Calu3 (cell line): ENCODE measurements around the gene SPATA24. TPM values are rescaled to one million over a fixed set of nuclear protein-coding genes. Genes with fewer than 3 reads are reported as not detected.

ENCODE experiments used
- BruUV-seq: library from RNA; stranded (reverse); fragments of 400-500 nt; replicated peaks from 2 replicates; lab custom pipeline; 2021; lab: Mats Ljungman, UMichigan
- CTCF ChIA-PET: fragments of 300-600 bp; sonication (Branson Sonifier 250); formaldehyde crosslinking; loops from one replicate; lab custom pipeline; 2022; ENCODE audit warnings: antibody characterized with exemption; lab: Charles Lee
- DNase-seq: peaks from one replicate; pipeline ENCODE4 v3.0.0; 2022
- H3K27ac Mint-ChIP-seq: one replicate; pipeline ENCODE4 v1.8.0; 2022; ENCODE audit warnings: mixed read lengths; ENCODE audit not compliant: unreplicated experiment
- H3K27me3 Mint-ChIP-seq: one replicate; pipeline ENCODE4 v1.8.0; 2022; ENCODE audit warnings: mixed read lengths; ENCODE audit not compliant: unreplicated experiment
- H3K36me3 Mint-ChIP-seq: one replicate; pipeline ENCODE4 v1.8.0; 2022; ENCODE audit warnings: mild to moderate bottlenecking, moderate library complexity, mixed read lengths; ENCODE audit not compliant: insufficient read depth, unreplicated experiment
- H3K4me1 Mint-ChIP-seq: one replicate; pipeline ENCODE4 v1.8.0; 2022; ENCODE audit warnings: mild to moderate bottlenecking, low read depth, mixed read lengths; ENCODE audit not compliant: unreplicated experiment
- H3K4me3 Mint-ChIP-seq: one replicate; pipeline ENCODE4 v1.8.0; 2022; ENCODE audit warnings: mild to moderate bottlenecking, low read depth, moderate library complexity, mixed read lengths; ENCODE audit not compliant: unreplicated experiment
- H3K9me3 Mint-ChIP-seq: one replicate; pipeline ENCODE4 v1.8.0; 2022; ENCODE audit warnings: low read depth, mixed read lengths; ENCODE audit not compliant: unreplicated experiment
- intact Hi-C: fragments of 100-400 bp; cut with micrococcal nuclease; formaldehyde crosslinking; loops from one replicate; pipeline ENCODE4 v1.10.0; 2022; ENCODE audit not compliant: unreplicated experiment
- total RNA-seq: library from RNA; stranded (reverse); gene quantifications from 2 replicates; pipeline ENCODE4 v1.2.3, GENCODE V29; 2022
- TF ChIP-seq, protein P1 (sequence below): fragments of 200-600 bp; IDR thresholded peaks from one replicate; pipeline ENCODE4 v1.8.0; 2022; ENCODE audit warnings: antibody characterized with exemption; ENCODE audit not compliant: unreplicated experiment

Gene SPATA24
- total RNA-seq, 1 experiment from 2014 or later = 6.8 TPM

DNA sequence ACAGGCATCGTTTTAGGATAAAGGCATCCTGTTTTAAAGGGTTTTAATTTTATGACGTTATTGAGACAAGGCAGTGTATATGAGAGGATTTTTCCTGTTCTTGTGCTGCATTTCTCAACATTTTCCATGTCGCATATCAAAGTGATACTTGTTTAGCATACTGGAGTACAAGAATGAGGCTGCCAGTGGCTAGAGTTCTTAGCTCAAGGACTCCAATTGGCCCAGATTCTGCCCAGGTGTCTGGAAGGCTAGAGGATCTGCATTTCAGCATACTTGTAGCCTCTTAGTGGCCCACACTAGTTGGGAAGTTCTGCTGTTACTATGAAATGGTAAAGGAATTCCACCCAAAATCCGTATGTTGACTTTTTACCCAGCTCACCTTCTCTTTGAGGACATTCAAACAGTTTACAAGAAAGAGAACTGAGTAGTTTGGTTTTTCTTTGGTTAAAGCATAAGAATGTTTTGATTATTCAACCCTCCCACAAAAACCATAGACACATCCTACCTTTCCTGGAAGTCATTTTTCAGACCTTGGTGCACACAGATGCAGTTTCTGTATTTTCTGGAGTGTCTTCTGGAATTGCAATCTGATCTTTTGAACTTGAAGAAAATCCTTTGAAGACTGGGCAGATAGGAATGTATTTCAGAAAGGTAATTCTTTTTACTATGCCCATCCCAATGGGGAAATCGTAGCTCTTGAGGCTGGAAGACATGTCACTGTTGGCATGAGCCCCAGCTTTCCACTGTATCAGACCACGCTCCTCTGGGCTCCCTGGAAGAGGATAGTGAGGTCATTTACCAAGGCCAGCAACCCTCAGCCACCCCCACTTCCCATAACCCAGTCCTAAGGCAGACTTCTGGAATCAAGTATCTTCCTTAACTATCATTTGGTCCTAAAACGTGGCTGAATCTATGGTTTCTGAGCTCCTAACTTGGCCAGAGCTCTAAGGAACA, 32.1 kb downstream of the SPATA24 start:
- Mint-ChIP-seq H3K9me3 (no peaks in the 10 kb centered on the region), H3K4me3 (no peak overlapping the region), H3K4me1 (peaks cover 13% of the 10 kb centered on the region), H3K27ac (no peak overlapping the region), H3K36me3 (peaks cover 43% of the 10 kb centered on the region), H3K27me3 (no peaks in the 10 kb centered on the region)
- CTCF ChIA-PET = no interaction called here
- no peak for DNase-seq
- intact Hi-C loops = no loop called here
- TF ChIP-seq, protein P1, sequence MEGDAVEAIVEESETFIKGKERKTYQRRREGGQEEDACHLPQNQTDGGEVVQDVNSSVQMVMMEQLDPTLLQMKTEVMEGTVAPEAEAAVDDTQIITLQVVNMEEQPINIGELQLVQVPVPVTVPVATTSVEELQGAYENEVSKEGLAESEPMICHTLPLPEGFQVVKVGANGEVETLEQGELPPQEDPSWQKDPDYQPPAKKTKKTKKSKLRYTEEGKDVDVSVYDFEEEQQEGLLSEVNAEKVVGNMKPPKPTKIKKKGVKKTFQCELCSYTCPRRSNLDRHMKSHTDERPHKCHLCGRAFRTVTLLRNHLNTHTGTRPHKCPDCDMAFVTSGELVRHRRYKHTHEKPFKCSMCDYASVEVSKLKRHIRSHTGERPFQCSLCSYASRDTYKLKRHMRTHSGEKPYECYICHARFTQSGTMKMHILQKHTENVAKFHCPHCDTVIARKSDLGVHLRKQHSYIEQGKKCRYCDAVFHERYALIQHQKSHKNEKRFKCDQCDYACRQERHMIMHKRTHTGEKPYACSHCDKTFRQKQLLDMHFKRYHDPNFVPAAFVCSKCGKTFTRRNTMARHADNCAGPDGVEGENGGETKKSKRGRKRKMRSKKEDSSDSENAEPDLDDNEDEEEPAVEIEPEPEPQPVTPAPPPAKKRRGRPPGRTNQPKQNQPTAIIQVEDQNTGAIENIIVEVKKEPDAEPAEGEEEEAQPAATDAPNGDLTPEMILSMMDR = no peak
- BruUV-seq = no TSS peak

DNA sequence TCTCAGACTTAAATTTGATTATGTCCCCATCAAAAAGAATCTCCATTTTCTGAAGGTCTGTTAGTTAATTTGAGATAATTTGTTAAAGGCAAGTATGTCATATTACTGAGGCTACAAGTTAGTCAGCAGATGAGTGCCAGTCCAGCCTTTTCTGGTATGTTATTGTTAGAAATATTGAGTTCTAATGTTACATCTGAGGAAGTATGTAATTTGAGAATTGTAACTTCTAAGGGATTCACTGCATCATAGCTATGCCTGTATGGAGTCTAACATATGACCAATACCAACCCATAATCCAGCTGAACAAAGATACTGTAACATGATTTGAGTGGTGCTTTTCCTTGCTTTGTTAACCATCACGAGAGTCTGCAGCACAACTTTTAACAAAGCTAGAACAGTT, 34.7 kb downstream of the SPATA24 start:
- intact Hi-C loops = no loop called here
- Mint-ChIP-seq H3K27ac (no peak overlapping the region), H3K9me3 (no peaks in the 10 kb centered on the region), H3K27me3 (no peaks in the 10 kb centered on the region), H3K4me3 (no peak overlapping the region), H3K36me3 (peaks cover 68% of the 10 kb centered on the region), H3K4me1 (peaks cover 11% of the 10 kb centered on the region)
- no peak for DNase-seq
- CTCF ChIA-PET = interaction anchor here (0.5 kb wide), 1 partner anchor 27 kb away, joined by 4 read pairs; no protein-coding TSS in a partner anchor
- TSS peak; percentile 34 for BruUV-seq
- TF ChIP-seq, protein P1 = no peak

DNA sequence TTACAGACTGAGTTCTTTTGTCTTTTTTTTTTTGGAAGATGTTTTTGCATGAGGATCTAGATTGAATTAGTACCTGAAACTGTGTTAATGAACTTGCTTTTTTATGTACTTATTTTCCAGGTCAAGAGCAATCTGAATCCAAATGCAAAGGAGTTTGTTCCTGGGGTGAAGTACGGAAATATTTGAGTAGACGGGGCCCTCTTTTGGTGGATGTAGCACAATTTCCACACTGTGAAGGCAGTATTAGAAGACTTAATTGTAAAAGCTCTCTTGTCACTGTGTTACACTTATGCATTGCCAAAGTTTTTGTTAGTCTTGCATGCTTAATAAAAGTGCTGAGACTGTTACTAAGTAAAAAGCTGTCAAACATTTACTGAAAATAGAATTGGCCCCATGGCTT, 35.3 kb downstream of the SPATA24 start:
- Mint-ChIP-seq H3K27ac (no peak overlapping the region), H3K4me3 (no peak overlapping the region), H3K4me1 (peaks cover 6% of the 10 kb centered on the region), H3K27me3 (no peaks in the 10 kb centered on the region), H3K36me3 (peaks cover 70% of the 10 kb centered on the region), H3K9me3 (no peaks in the 10 kb centered on the region)
- CTCF ChIA-PET = no interaction called here
- TF ChIP-seq, protein P1 = no peak
- no peak for DNase-seq
- BruUV-seq = no TSS peak
- intact Hi-C loops = no loop called here

DNA sequence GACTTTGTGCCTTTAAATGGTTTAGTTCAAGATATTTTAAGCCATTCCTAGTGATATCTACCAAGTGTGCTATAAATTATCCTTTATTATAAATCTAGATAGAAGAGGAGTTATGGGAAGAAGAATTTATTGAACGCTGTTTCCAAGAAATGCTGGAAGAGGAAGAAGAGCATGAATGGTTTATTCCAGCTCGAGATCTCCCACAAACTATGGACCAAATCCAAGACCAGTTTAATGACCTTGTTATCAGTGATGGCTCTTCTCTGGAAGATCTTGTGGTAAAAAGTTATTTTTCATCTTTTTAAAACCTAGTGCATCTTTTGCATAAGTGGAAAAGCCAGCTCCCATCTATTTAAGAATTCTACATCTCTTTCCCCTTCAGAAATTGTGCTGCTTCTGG, 39.4 kb downstream of the SPATA24 start:
- no peak for DNase-seq
- CTCF ChIA-PET = no interaction called here
- BruUV-seq = no TSS peak
- Mint-ChIP-seq H3K27me3 (no peaks in the 10 kb centered on the region), H3K9me3 (no peaks in the 10 kb centered on the region), H3K36me3 (peaks cover 55% of the 10 kb centered on the region), H3K27ac (no peak overlapping the region), H3K4me1 (no peaks in the 10 kb centered on the region), H3K4me3 (no peak overlapping the region)
- intact Hi-C loops = no loop called here
- TF ChIP-seq, protein P1 = no peak
